ENCODE results near the gene GALNT9.

Gene GALNT9

GRCh38 chr12:132166093-132166492 is 163.3 kb downstream of the GALNT9 start:
- no peak for DNase-seq

- no peak for DNase-seq
Measured at GRCh38 chr12:132165584-132165983, 163.8 kb downstream of the GALNT9 start.

GRCh38 chr12:132164426-132164825 is 165.0 kb downstream of the GALNT9 start:
- no peak for DNase-seq

- DNase-seq: no peak
Measured at GRCh38 chr12:132163911-132164288, 165.5 kb downstream of the GALNT9 start.

- DNase-seq: no peak
Measured at GRCh38 chr12:132163041-132163910, 166.1 kb downstream of the GALNT9 start.

- DNase-seq: peak; percentile 82
Measured at GRCh38 chr12:132162508-132163031, 166.8 kb downstream of the GALNT9 start.

GRCh38 chr12:132161796-132162507 is 167.4 kb downstream of the GALNT9 start:
- DNase-seq: no peak

- peak; percentile 48 for DNase-seq
Measured at GRCh38 chr12:132161036-132161781, 168.2 kb downstream of the GALNT9 start.

- DNase-seq: no peak
Measured at GRCh38 chr12:132160601-132161035, 168.8 kb downstream of the GALNT9 start.

GRCh38 chr12:132160016-132160415 is 169.4 kb downstream of the GALNT9 start:
- no peak for DNase-seq

- DNase-seq: no peak
Measured at GRCh38 chr12:132159555-132160003, 169.8 kb downstream of the GALNT9 start.

GRCh38 chr12:132158677-132159554 is 170.5 kb downstream of the GALNT9 start:
- no peak for DNase-seq

GRCh38 chr12:132157733-132158409 is 171.5 kb downstream of the GALNT9 start:
- DNase-seq: no peak

- no peak for DNase-seq
Measured at GRCh38 chr12:132156573-132157325, 172.6 kb downstream of the GALNT9 start.

- no peak for DNase-seq
Measured at GRCh38 chr12:132155771-132156572, 173.4 kb downstream of the GALNT9 start.

- no peak for DNase-seq
Measured at GRCh38 chr12:132154941-132155770, 174.2 kb downstream of the GALNT9 start.

- no peak for DNase-seq
Measured at GRCh38 chr12:132154341-132154761, 175.0 kb downstream of the GALNT9 start.

GRCh38 chr12:132153501-132154340 is 175.7 kb downstream of the GALNT9 start:
- DNase-seq: peak; percentile 67

Data from inflammatory macrophage treated with lipopolysaccharide for 4 hours (primary cell).